ENCODE results near the gene GPR146.

The GPR146 gene

GRCh38 chr7:1099637-1100036, 55.3 kb downstream of the GPR146 start:
- Histone ChIP-seq H3K4me3 (no peak overlapping the region), H3K27ac (no peak overlapping the region)

- Histone ChIP-seq H3K27ac (no peak overlapping the region), H3K4me3 (no peak overlapping the region)
Measured at GRCh38 chr7:1100386-1100785, 56.0 kb downstream of the GPR146 start.

- no peak overlapping the region for H3K4me3 ChIP-seq
- no peak overlapping the region for H3K27ac ChIP-seq
Measured at GRCh38 chr7:1100834-1101562, 56.7 kb downstream of the GPR146 start.

GRCh38 chr7:1101563-1102431, 57.5 kb downstream of the GPR146 start:
- Histone ChIP-seq H3K4me3 (no peak overlapping the region), H3K27ac (peak overlapping the region in 1 of 21 experiments; percentile 13)

GRCh38 chr7:1103009-1103788, 58.9 kb downstream of the GPR146 start:
- H3K27ac ChIP-seq: peak overlapping the region in 1 of 21 experiments; percentile 53

GRCh38 chr7:1103789-1104515, 59.6 kb downstream of the GPR146 start:
- peak overlapping the region in 1 of 21 experiments; percentile 53 for H3K27ac ChIP-seq
- no peak overlapping the region for H3K4me3 ChIP-seq

More at GRCh38 chr7:1103009-1103788, 58.9 kb downstream of the GPR146 start:
- peak overlapping the region in 1 of 7 experiments; percentile 1 for H3K4me3 ChIP-seq

- H3K27ac ChIP-seq: no peak overlapping the region
- no peak overlapping the region for H3K4me3 ChIP-seq
Measured at GRCh38 chr7:1104516-1105179, 60.3 kb downstream of the GPR146 start.

GRCh38 chr7:1105189-1105588, 60.8 kb downstream of the GPR146 start:
- Histone ChIP-seq H3K27ac (no peak overlapping the region), H3K4me3 (no peak overlapping the region)

GRCh38 chr7:1106063-1106792, 61.9 kb downstream of the GPR146 start:
- H3K27ac ChIP-seq: no peak overlapping the region
- no peak overlapping the region for H3K4me3 ChIP-seq

GRCh38 chr7:1106793-1107421, 62.6 kb downstream of the GPR146 start:
- H3K4me3 ChIP-seq: no peak overlapping the region
- H3K27ac ChIP-seq: no peak overlapping the region

GRCh38 chr7:1108264-1108920, 64.0 kb downstream of the GPR146 start:
- Histone ChIP-seq H3K27ac (no peak overlapping the region), H3K4me3 (no peak overlapping the region)
